Fibroblast of peridontal ligament (primary cell): Measurements from ENCODE around the gene PYGO2.
A peak's percentile ranks its signal among the peaks of the same experiment; 100 is the strongest.

Experiments used
- DNase-seq: peaks from one replicate; pipeline ENCODE4 v3.0.0-alpha.2; 2010; ENCODE audit errors: extremely low read depth

PYGO2 gene, protein sequence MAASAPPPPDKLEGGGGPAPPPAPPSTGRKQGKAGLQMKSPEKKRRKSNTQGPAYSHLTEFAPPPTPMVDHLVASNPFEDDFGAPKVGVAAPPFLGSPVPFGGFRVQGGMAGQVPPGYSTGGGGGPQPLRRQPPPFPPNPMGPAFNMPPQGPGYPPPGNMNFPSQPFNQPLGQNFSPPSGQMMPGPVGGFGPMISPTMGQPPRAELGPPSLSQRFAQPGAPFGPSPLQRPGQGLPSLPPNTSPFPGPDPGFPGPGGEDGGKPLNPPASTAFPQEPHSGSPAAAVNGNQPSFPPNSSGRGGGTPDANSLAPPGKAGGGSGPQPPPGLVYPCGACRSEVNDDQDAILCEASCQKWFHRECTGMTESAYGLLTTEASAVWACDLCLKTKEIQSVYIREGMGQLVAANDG

DNA sequence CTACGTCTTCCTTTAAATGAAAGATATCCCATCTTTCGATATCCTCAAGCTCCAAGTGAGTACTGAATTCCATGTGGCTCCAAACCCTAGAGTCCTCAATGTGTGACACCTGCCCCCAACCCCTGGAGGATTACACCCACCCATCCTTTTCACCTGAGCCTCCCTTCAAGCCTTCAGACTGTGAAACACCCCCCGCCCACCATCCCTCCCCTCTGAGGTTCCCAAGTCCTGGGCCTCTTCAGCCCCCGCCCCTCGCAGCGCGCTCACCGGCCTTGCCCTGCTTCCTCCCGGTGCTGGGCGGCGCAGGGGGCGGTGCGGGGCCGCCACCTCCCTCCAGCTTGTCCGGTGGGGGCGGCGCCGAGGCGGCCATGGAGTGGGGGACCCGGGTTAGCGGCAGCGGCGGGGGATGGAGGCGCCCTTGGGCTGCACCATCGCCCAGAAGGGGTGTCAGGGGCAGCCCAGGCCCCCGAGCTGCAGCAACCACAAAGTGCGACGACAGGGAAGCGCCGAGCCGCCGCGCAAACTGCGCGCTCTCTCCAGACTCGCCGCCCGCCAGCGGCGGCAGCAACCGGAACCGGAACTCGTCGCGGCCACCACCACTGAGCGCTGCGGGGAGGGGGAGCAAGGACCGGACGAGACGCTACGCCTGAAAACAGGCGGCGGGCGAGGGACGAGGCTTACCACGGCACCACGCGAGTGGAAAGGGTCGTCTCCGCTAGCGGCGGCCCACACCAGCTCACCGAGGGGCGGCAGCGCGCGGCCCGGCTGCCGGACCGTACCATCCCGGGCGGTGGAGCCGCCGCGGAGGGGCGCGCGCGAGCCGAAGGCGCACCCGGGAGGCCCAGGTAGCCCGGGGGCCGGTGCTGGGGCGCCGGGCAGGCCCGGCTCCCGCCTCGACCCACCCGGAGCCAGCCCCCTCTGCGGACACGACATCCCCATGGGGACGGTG lies at the start of gene PYGO2:
Gene PYGO2 (minus strand): TSS at position 576 of the 949 bp plus-strand sequence. CDS start 206 bp downstream, at position 370.
- DNase-seq, result peak; percentile 57

DNA sequence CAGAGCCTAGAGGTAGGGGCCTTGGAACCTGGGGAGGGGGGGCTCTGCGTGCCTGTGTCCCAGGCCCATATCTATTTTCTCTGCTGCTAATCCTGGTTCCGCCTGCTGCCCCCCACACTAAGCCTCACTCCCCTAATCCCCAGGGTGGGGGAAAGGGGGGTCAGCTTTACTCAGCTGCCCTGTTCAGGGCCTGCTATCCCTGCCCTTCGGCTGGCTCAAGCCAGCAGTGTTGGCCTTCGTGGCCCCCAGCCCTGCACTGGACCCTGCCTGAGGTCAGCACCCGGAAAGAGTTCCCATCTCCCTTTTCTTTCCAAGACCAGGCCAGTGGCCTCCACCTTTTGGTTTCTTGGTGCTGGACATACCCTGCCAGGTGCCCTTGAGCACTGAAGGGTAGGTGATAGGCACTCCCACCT lies 49.4 kb upstream of the PYGO2 start:
- no peak for DNase-seq

DNA sequence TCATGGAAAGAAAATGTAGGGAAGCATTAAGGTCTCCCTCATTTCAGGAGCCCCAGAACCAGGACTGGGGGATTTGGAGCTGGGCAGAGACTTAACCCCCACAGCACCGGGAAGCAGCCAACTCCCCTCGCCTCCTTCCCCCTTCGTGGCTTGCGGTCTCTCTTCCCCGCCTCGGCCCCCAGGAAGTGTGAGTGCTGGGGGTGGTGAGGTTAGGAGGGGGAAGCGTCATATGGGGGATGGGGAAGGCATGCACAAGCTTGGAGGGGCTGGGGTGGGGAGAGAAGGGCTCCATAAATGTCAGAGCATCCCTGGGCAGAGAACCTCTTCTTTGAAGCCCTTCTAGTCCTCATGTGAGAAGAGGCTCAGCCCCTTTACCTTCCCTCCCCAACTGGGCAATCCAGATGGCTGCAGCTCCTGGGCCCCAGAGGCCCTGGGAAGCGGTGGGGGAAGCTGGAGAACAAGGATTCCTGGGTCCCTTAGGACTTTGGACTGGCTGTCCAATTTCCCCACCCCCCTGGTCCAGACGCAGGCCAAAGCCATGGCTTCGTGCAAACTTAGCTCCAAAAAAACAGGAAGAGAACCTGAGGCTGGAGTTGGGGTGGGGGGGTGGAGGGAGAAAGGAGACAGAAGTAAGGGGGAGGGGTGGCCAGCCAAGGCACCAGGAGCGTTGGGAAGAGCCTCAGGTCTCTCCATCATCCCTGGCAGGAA lies 48.8 kb upstream of the PYGO2 start:
- no peak for DNase-seq

DNA sequence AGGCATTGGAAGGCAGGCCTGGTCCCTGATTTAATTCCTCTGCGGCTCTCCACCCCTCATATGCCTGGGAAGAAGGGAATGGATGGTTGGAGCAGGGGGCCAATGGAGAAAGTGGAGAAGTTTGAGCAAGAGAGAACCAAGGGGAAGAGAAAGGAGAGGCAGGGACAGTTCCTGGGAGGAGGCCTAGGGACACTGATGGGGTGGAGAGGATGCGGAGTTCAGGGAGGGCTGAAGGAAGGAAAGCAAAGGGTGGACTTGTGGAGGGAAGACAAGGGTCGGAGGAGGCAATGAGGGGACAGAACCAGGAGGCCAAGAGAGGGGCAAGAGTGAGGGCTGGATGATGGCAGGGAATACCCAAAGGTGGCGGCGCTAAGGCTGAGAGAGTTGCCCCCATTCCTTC lies 48.2 kb upstream of the PYGO2 start:
- no peak for DNase-seq

DNA sequence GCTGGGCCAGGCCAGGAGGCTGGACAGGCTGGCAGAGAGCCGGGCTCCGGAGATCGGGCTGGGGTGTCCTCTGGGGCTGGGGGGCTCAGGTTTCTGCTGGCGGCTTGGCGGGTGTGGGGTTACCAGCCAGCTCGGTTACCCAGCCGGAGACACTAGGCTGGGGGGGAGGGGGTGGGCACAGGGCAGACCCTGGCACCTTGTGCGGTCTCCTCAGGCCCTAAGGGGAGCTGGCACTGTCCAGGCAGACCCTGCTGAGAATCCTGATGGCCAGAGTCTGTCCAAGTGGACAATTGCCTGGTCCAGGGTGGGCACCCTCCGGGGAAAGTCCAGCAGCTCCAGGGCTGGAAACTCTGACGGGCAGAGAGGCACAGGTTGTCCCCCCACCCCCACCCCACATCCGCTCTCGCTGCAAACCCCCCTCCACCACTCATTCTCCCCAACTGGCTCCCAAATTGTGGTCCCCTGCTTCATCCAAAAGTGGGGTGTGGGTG lies 47.7 kb upstream of the PYGO2 start:
- DNase-seq, result no peak

DNA sequence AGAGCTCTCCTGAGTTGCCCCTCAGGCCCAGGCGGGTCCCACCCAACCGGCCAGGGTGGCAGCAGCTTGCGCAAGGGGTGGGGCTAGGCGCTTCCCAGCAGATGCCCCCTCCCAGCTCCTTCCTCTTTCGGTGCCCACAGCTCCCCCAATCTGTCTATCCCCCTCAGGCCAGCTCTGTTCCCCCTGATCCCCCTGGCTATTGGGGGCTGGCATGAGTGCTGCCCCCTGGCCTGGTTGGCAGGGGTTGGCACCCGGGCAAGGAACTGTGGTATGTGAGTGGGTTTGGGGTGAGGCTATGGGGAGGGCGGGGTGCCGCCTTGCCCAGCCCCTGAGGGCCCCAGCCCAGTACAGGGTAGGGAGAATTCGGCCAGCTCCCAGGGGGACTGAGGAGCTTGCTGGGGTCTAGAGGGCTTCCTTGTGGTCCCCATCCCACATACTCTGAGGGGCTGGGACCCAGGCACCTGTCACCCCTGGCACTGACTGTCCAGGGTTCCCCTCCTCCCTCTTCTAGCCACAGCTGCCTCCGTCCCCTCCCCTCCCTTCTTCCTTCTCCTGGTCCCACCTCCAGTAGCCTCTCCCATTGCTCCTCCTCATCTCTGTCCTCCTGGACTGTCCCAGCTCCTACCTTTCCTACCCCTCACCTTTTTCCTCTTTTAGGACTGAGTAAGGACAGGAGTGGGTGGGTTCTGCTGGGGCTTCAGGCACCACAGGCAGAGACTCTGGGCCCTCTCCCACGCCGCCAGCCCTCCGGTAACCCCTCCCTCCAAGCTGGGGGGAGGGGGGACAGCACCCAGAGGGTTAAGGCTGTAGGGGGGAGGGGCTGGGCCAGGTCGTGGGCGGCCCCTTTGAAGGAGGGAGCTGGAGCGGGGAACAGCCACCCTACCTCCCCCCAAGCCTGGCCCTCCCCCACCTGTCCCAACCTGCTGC lies 46.7 kb upstream of the PYGO2 start:
- DNase-seq, result no peak

DNA sequence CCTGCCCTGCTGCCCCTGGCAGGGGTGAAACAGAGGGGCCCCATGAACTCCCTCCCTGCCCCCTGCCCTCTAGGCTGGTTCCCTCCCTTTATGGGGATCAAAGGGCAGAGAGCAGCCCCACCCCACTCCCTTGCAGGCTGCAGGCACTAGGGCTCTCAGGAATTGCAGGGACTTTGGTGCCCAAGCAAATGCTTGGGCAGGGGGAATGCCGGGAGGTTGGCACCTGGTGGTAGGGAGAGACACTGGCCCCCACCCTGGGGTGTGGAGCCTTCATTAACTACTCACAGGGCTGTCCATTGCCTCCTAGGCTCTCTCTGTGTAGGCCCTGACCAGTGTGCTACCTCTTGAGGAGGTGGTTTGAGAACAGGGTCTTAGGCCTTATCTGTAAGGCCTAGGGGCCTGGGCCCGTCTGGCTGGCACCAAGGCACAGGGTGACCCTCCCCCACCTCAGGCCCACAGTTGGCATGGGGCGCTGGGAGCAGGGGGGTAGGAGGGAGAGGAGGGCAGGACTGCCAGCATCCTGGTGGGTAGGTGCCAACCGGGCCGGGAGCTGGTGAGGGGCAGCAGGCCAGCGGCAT lies 45.8 kb upstream of the PYGO2 start:
- DNase-seq, result no peak

DNA sequence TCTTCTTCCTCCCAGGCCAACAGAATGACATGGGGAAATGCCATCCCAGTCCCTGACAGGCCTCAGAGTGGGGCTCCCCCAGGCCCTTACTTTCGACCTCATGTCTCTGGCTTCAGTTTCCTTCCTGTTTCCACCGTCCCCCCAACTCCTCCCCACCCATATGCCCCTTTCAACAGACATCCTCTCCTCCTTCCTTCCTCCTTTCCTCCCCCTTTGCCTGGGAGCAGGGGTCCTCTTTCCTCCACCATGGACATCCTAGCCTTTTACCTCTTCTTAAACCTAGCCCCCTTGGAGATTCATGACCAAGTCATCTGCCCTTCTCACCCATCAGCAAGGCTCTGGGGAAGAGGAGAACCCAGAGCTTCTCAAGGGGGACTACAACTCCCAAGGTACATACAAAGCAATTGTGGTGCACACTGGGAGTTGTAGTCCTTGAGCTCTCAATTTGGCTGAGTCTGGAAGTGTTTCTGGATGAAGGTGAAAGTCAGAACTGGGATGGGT lies 45.1 kb upstream of the PYGO2 start:
- peak; percentile 18 for DNase-seq

DNA sequence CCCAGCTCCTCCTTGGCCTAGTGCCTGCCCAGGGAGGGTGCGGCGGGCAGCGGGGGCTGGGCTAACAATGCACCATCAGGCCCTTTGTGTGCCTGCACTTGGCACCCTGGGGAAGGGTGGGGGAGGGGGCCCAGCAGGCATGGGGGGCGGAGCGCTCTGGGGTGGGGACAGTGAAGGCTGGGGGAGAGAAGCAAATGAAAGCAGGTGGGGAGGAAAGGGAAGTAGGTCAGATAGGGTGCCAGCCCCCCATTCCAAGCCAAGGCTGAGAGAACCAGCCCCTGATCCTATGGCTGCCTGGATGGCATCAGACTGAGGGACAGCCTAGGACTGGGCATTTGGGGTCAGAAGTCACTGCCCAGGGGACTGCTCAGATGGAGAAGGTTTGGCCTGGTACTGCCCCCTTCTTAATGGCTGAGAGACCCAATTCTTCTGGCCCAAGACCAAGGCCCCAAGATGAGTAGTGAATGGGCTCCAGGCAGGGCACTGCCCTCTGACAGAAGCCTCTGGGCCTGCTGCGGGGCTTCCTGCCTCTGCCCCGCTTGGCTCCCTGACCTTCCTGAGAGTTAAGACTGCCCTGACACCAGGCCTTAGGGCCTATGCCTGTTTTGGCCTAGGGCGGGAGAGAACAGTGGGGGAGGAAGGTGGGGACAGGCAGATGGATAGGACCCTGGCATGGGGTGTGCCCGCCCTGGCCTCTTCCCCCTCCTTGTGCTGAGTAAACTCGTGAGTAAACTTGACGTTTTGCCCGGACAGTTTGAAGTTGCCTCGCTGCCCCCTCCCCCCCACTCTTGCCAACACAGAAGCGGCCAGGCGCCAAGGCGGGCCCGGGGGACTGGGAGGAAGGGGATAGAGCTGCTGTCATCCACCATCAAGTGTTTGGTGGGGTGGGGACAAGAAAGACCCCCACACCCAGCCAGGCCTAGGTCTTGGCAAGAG lies 43.8 kb upstream of the PYGO2 start:
- peak; percentile 35 for DNase-seq

DNA sequence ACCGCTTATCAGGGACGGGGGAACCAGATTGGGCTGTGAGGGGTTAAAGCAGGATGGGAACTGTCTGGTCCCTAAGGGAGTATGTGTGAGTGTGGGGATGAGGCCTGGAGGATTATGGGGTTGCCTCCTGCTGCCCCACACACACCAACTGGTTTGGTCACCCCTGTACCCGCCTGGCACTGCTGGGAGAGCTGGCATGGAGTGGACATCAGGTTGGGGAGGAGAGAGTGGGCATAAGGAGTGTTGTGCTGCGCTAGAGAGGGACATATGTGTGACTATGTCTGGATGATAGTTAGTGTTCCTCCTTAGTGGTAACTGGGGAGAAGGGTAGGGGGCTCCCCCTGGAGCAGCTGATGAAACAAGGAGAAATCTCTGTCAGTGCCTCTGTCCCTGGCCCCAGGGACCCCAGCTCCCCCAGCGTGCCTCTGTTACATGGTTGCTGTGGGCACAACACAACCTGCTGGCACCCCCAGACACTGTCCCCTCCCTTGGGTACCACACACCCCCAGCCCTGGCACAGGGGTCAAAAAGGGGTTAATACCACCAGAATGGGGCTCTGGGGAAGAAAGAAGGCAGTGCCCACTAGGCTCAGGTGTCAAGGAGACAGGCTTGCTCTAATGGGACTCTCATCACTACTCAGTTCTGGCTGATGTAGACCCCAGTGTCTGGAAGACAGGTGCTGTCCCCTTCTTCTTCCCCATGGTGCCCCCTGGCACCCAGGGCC lies 42.9 kb upstream of the PYGO2 start:
- peak; percentile 10 for DNase-seq

DNA sequence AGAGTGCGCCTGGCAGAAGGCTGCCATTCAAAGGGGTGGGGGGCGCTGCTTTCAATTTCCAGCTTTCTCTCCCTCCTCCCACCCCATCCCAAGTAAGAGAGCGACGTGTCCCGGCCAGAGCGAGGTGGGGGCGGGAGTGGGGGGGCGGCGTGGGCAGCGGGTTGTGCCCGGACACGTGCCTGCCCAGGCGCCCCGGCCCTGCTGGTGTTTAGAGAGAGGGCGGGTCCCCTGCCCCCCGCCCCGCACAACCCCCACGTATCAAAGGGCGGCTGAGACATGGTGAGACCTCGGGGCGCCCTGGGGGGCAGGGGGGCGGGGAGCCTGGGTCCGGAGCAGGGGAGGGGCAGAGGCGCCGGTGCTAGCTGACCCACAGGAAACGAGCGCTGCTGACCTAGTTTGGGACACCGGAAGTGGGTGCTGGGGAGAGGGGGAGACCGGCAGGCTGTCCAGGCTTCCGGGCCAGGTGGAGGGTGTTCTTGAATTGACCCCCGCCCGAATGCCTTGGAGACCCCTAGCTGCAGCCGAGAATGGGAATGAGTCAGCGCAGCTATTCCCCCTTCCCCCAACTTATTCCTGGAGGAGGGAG lies 42.3 kb upstream of the PYGO2 start:
- peak; percentile 25 for DNase-seq

DNA sequence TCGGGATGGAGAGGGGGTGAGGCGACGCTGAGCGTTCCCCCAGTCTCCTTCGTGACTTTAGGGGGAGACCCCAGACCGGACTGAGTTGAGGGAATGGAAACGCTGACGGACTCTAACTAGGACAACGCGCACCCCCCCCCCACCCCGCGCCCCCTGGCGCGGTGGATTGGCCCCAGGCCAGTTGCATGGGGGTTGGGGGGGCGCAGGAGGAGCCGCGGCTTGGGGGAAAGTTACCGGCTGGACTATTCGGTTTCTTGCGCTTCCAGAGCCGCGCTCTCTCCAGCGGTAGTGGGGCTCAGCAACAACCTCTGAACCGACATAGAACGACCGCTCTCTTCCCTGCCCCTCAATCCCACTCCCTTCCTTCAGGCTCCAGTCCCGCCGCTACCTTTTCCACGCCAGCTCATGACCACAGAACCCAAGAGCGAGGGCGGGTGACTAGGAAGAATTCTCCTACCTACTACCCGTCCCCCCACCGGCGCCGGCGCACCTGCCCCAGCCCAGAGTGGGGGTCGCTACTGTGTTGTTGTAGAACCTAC lies 41.7 kb upstream of the PYGO2 start:
- DNase-seq, result peak; percentile 5

DNA sequence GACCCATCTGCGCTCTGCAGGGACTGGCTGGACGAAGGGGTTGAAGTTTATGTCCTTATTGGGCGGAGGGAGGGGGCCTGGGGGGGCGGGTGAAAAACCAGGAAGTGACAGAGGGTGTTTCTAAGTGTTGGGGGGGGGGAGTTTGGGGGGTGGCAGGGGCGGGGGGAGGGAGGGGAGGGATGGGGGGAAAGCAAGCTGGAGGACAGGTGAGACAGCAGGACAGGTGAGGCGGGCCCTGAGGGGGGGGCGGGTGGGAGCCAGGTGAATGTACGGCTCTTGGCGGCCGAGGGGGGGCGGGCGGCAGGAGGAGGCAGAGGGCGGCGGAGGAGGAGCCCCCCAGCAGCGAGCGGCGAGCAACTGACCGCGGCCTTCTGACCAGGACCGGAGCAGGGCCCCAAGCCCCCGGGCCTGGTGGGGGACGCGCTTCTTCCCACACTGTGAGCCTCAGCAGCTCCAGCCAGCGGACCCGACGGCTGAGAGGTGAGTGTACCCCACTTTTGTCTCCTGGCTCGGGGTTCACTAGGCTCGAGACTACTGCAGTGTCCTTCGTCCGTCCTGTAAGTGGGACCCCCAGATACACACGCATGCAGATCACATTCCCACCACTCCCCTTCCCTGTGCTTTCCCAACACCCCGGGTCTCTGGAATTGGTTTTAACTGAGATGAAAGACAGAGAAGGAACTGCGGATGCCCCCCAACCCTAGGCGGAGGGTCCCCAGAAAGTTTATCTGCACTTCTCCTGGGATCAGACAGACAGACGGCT lies 41.1 kb upstream of the PYGO2 start, which contains the start of gene ZBTB7B:
Gene ZBTB7B (plus strand): TSS at position 339 of the 763 bp plus-strand sequence. CDS start 11,859 bp downstream, outside the sequence.
- peak; percentile 25 for DNase-seq

DNA sequence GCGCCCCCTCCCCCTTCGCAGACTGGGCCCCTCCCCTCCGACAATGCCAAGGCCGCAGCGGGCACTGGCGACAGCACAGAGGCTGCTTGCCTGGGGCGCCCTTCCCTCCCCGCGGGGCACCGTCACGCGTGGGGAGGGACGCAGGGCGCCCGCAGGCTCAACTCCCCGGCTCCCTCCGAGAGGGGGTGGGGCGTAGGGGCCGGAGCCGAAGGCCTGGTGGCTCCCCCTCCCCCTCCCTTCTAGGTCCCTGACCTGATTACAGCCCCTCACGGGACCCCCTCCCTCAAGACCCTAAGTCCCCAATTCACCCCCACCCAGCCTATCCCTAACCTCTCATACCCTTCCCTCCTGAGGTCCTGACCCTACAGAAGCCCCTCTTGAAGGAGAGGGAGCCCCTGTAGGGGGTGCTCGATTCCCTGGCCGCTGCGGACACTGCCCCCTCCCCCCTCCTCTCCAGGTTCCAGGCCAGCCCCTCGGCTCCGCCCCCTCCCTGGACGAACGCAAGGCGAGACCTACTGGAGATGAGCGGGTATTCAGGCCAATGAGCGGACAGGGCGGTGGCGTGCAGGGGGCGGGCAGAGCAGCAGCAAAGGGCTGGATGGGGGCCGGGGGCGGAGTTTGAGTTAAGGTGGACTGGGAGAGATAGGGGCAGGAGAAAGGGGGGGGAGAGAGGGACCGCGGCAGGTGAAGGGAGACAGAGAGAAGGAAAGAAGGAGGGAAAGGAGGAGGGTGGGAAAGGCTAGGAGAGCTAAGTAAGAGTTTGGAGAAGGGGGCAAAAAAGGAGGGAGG lies 40.3 kb upstream of the PYGO2 start:
- peak; percentile 97 for DNase-seq

DNA sequence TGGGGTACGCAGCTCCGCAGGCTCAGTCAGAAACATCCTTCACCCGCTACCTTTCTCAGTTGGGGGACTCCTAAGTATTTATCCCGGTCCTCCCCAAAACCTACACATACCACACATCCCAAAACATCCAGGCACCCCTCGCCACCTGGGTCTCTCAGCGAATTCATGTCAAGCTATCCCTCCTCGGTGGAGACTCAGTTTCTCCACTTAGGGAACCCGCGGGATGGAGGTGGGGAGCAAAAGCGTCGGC lies 39.8 kb upstream of the PYGO2 start:
- peak; percentile 28 for DNase-seq

DNA sequence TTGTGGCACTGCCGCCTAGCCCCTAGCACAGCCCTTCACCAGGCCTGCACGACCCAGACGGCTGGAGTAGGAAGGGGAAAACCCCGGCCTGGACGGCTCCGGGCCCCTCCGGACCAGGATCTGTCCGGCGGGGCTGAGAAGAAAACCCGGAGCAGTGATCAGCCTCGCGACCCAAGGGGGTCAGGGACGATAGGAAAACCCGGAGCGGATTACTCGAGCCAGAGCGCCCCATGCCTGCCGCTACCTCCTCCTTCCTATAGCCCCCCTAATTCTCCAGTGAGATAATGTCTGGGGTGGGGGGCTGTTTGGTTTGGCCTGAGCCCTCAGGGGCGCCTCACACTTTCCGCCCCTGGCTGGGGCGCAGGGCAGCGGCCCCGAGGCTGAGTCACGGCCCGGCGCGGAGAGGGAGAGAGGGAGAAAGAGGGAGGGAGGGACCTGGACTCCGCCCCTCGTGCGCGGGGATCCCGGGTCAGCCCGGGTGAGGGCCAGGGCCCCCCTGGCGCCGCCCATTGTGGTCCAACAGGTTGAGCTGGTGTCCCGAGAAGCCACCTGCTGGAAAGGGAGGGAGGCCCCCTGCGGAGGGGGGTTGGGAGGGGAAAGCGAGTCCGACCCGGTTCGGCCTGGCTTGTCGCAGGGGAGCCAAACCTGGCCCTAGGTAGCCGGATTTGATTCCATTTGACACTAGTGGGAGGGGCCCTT lies 39.3 kb upstream of the PYGO2 start:
- peak; percentile 82 for DNase-seq
